ENCODE measurements around the gene TTC31. TPM values are rescaled to one million over a fixed set of nuclear protein-coding genes. Genes with fewer than 3 reads are reported as not detected.
A peak's percentile ranks its signal among the peaks of the same experiment; 100 is the strongest.
"Not testable (repeated sequence)": the region's sequence is repeated elsewhere in the genome, so short reads cannot be mapped to it uniquely, and the experiment has no call there.

TTC31 gene
- total RNA-seq, 2 experiments from 2014 or later, result 20.3 to 21.9 TPM

- H3K36me3 Mint-ChIP-seq (ENCODE audit: low read depth), result peaks cover 33% of the 10 kb centered on the region
- intact Hi-C loops (cut with micrococcal nuclease), result no loop called here
Observed at GRCh38 chr2:74474899-74475298, 8.0 kb upstream of the TTC31 start.

DNA sequence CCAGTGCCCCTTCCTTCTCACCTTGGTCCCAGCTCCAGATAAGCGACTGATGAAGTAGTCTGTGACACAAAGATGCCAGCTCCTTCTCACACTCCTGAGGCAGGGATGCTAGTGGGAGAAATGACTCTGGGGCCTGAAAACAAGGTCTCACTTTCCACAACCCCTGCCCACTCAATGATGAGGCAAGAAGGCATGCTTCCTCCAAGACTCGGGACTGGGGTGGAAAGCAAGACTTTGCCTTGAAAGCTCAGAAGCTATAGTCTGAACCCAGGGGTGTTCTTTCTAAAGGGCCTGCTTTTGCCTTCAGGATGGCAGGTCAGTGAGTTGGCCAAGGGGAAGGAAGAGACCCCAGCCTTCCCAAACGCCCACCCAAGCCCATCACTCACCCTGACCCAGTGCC, 1.4 kb upstream of the TTC31 start:
- TF ChIP-seq CTCF (IDR thresholded peaks at IDR 0.05), result no peak
- peak overlapping the region; percentile 86 for H3K4me3 Mint-ChIP-seq
- ChIA-PET CTCF (interaction anchor here (1.0 to 5.9 kb wide), 15 partner anchors 9 to 147 kb away, joined by 3 to 108 read pairs (median 9); partner anchors contain the start of genes INO80B, LBX2, MOGS and MRPL53), POLR2A (interaction anchor here (0.6 to 4.2 kb wide), 11 partner anchors 8 to 190 kb away, joined by 3 to 48 read pairs (median 10); partner anchors contain the start of genes AUP1, HTRA2, INO80B and LBX2)
- H3K27me3 Mint-ChIP-seq, result no peaks in the 10 kb centered on the region
- peaks cover 28% of the 10 kb centered on the region for H3K4me1 Mint-ChIP-seq (ENCODE audit: low read depth)
- H3K36me3 Mint-ChIP-seq (ENCODE audit: low read depth), result peaks cover 29% of the 10 kb centered on the region
- no peak overlapping the region for H3K27ac Mint-ChIP-seq
- DNase-seq (no peak), ATAC-seq (no peak)
- no peaks in the 10 kb centered on the region for H3K9me3 Mint-ChIP-seq
- intact Hi-C loops (cut with micrococcal nuclease), result loop anchor here (5.0 kb wide), 1 partner anchor 51 kb away; no protein-coding TSS in a partner anchor

More at GRCh38 chr2:74474899-74475298, 8.0 kb upstream of the TTC31 start:
- Mint-ChIP-seq H3K4me1 (ENCODE audit: low read depth) (peaks cover 21% of the 10 kb centered on the region), H3K27ac (no peak overlapping the region), H3K27me3 (no peaks in the 10 kb centered on the region), H3K4me3 (no peak overlapping the region), H3K9me3 (no peaks in the 10 kb centered on the region)
- no peak for ATAC-seq
- peak; percentile 45 for TF ChIP-seq CTCF (IDR thresholded peaks at IDR 0.05)
- DNase-seq, result no peak
- ChIA-PET POLR2A (interaction anchor here (1.0 to 2.9 kb wide), 4 partner anchors 7 to 21 kb away, joined by 3 to 43 read pairs (median 4); partner anchors contain the start of genes CCDC142 and TTC31), CTCF (interaction anchor here (0.9 to 3.8 kb wide), 8 partner anchors 8 to 208 kb away, joined by 3 to 20 read pairs (median 4); partner anchors contain the start of genes CCDC142, DQX1 and TTC31)

GRCh38 chr2:74481961-74482800, 700 bp upstream of the TTC31 start:
- ChIA-PET CTCF (interaction anchor here (0.7 to 5.9 kb wide), 27 partner anchors 8 to 117 kb away, joined by 3 to 108 read pairs (median 5); partner anchors contain the start of genes AUP1, HTRA2, INO80B and LBX2), POLR2A (interaction anchor here (0.6 to 4.2 kb wide), 19 partner anchors 9 to 283 kb away, joined by 3 to 48 read pairs (median 4); partner anchors contain the start of genes AUP1, HTRA2, INO80B and LBX2)
- Mint-ChIP-seq H3K9me3 (no peaks in the 10 kb centered on the region), H3K4me3 (peak overlapping the region; percentile 86), H3K36me3 (ENCODE audit: low read depth) (peaks cover 27% of the 10 kb centered on the region), H3K27me3 (no peaks in the 10 kb centered on the region), H3K4me1 (ENCODE audit: low read depth) (peaks cover 28% of the 10 kb centered on the region), H3K27ac (peak overlapping the region; percentile 100)
- DNase-seq (peak; percentile 68), ATAC-seq (peak; percentile 46)
- intact Hi-C loops (cut with micrococcal nuclease), result loop anchor here (2.0 to 5.0 kb wide), 2 partner anchors 27 to 50 kb away; partner anchors contain the start of gene INO80B
- TF ChIP-seq CTCF (IDR thresholded peaks at IDR 0.05), result no peak

GRCh38 chr2:74483675-74484164, 839 bp downstream of the TTC31 start:
- Mint-ChIP-seq H3K4me1 (ENCODE audit: low read depth) (peaks cover 25% of the 10 kb centered on the region), H3K36me3 (ENCODE audit: low read depth) (peaks cover 22% of the 10 kb centered on the region), H3K27ac (peak overlapping the region; percentile 100), H3K4me3 (peak overlapping the region; percentile 86)
- POLR2A ChIA-PET, result interaction anchor here (0.6 to 4.2 kb wide), 10 partner anchors 10 to 106 kb away, joined by 3 to 48 read pairs (median 8); partner anchors contain the start of genes AUP1, HTRA2, INO80B and MRPL53
- intact Hi-C loops (cut with micrococcal nuclease), result loop anchor here (1.0 to 5.0 kb wide), 3 partner anchors 29 to 104 kb away; partner anchors contain the start of gene INO80B
- not testable (repeated sequence) for H3K9me3 Mint-ChIP-seq, DNase-seq, H3K27me3 Mint-ChIP-seq, ATAC-seq
- CTCF ChIA-PET, result interaction anchor here (0.7 to 5.9 kb wide), 16 partner anchors 10 to 103 kb away, joined by 3 to 108 read pairs (median 7); partner anchors contain the start of genes AUP1, HTRA2, INO80B and LBX2

DNA sequence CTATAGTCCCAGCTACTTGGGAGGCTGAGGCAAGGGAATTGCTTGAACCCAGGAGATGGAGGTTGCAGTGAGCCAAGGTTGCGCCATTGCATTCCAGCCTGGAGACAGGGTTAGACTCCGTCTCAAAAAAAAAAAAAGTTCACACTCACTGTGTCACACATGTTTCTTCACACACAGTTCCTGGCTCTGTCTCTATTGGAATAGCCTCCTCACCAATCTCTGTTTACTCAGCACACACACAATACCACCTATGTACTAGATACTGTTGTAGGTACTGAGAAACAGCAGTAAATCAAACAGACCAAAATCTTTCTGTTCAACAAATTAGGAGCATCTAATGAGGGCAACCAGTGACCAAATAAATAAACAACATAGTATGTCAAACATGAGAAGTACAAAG, 3.3 kb downstream of the TTC31 start:
- no peak for TF ChIP-seq CTCF (IDR thresholded peaks at IDR 0.05)
- H3K27ac Mint-ChIP-seq, result no peak overlapping the region
- no peaks in the 10 kb centered on the region for H3K27me3 Mint-ChIP-seq
- H3K9me3 Mint-ChIP-seq, result no peaks in the 10 kb centered on the region
- H3K36me3 Mint-ChIP-seq (ENCODE audit: low read depth), result peaks cover 19% of the 10 kb centered on the region
- CTCF ChIA-PET, result interaction anchor here (5.5 to 5.9 kb wide), 2 partner anchors 8 to 46 kb away, joined by 32 to 33 read pairs; no protein-coding TSS in a partner anchor
- peaks cover 16% of the 10 kb centered on the region for H3K4me1 Mint-ChIP-seq (ENCODE audit: low read depth)
- POLR2A ChIA-PET, result interaction anchor here (0.9 to 1.7 kb wide), 2 partner anchors 9 to 14 kb away, joined by 4 read pairs; partner anchors contain the start of gene LBX2
- no peak overlapping the region for H3K4me3 Mint-ChIP-seq
- DNase-seq (no peak), ATAC-seq (no peak)
- intact Hi-C loops (cut with micrococcal nuclease), result no loop called here

Data from activated CD8-positive, alpha-beta T cell treated with anti-CD3 and anti-CD28 coated beads for 36 hours (primary cell).